ENCODE data around the gene ANGPTL8.

ANGPTL8 gene

DNA sequence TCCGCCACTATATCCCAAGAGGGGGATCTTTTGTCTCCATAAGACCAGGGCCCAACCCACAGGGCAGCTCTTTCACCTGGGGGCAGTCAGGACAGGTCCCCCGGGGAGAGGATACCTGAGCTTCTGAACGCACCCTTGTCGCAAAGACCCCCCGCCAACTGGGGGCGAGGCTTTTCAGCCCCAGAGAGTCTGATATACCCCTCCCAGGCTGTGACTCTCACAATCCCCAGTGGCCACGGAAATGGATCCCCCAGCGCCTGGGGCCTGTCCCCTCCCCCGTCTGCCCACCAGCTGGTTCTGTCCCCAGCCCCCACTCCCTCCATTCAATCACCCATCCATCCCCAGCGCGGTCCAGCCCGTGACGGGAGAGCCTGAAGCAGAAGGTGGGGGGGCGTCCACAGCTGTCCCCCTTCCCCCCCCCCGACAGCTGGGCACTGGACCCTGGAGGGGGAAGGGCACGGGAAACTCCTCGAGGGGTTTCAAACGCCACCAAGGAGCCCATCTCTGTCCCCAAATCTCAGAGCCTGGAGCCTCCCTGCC lies 22.1 kb downstream of the ANGPTL8 start:
- no peak for DNase-seq (ENCODE audit: low read depth, low spot score)

DNA sequence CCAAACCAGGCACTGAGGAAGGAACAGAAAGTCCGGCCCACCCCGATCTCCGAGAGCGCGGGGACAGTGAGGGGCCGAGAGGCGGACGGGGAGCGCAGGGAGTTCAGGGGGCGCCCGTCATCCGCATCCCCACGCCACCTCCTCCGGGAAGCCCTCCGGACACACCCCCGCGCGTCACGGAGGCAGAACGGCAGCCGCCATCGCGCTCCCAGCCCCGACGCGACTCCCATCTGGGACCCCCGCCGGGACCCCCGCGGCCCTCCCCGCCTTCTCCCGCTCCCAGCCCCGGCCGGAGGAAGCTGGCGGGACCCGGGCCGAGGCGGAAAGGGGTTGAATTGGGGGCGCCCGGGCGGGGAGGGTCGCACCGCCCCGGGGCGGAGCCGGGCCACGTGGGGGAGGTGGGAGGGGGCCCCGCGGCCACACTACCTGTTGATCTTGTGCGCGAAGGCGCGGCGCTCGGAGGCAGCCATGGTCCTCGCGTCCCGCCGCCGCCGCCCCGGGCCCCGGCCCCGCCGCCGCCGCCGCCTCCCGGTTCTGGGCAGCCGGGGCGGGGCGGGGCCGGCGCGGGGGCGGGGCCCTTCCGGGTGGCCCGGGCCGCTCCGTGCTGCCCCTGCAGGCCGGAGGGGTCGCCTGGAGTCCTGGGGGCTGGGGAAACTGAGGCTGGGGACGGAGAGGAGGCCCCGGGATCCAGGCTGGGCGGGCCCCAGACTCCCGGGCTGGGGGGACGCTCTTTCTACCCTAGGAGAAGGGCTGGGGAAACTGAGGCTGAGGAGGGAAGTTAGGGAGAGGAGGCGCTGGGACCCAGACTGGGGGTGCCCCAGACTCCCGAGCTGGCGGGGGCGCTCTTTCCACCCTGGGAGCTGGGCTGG lies 22.8 kb downstream of the ANGPTL8 start, which contains the start of gene DOCK6:
TSS of gene DOCK6 (minus strand) at position 554 of the 869 bp plus-strand sequence. CDS start at position 470, 84 bp downstream.
- DNase-seq (ENCODE audit: low read depth, low spot score): peak; percentile 42

DNA sequence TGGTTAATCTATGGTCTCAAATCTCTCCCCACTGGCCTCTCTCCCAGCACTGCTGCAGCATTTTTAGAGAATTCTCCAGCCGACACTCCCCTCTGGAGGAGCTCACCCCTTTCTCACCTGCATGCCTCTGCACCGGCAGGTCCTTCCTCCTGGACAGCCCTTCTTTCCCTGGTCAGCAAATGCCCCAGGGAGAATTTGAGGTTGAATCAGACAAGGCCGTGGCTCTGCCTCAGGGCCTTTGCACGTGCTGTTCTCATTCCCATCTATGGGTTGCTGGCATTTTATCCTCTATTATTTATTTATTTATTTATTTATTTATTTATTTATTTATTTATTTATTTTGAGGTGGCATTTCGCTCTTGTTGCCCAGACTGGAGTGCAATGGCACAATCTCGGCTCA lies 24.3 kb downstream of the ANGPTL8 start:
- no peak for DNase-seq (ENCODE audit: low read depth, low spot score)

DNA sequence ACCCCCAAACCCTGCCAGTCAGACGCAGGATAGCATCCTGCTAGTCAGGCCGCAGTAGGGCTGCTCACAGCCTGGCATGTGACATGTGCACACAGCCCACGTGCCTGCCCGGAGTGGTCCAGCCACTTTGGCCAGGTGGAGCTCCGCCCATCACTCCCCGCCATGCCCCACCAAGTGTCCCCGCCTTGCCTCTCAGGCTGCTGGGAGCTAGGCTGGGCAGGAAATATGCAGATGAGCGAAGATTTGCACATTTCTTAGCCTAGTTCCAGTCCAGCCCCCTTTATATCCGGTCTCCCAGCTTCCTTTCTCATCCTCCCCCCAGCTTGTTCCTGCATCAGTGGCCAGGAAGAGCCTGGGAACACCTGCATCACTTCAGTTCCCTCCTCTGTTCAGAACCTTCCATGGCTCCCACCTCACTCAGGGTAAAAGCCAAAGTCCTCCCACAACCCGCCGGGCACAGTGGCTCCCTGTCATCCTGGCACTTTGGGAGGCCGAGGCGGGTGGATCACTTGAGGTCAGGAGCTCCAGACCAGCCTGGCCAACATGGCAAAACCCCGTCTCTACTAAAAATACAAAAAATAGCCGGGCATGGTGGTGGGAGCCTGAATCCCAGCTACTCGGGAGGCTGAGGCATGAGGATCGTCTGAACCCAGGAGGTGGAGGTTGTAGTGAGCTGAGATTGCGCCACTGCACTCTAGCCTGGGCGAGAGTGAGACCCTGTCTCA lies 25.2 kb downstream of the ANGPTL8 start:
- DNase-seq (ENCODE audit: low read depth, low spot score): no peak

DNA sequence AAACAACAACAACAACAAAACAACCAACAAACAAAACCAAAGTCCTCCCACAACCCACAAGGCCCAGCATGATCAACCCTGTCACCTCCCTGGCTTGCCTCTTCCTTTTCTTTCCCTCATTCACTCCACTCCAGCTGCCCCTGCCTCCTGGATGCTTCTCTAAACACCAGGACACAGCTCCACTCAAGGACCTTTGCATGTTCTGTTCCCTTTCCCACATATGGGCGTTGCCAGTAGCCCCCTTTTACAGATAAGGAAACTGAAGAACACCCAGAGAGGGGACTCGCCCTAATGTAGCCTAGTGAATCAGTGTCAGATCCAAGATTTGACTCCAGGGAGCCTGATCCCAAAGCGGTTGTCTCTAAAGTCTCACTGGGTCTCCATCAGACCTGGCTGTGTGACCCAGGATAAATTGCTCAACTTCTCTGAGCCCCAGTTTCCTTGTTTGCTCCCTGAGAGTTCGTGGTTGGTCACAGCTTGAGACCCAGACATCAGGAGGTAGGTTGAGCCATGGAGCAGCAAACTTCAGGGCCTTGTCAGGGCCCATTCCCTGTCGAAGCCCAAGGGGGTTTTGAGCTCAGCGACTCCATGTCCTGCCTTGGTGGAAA lies 25.9 kb downstream of the ANGPTL8 start:
- DNase-seq (ENCODE audit: low read depth, low spot score): no peak

DNA sequence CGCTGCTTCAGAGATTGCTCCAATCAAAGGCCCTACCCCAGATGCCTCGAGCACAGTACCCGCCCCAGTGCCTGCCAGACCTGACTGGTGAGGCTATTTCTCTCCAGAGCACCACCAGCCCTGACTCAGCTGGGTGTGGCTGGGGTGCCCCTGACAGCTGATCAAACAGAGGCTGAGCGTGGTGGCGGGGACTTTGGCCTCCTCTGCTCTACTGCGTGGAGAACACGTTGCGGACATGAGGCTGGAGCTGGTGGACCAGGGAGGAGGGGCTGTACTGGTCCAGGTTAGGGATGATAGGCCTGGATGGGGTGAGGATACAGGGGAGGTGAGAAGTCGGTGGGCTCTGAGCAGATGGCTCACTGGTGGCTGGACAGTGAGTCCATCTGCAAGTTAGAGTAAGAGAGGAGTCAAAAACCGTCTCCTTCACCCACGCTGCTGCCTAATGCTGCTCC lies 26.4 kb downstream of the ANGPTL8 start:
- no peak for DNase-seq (ENCODE audit: low read depth, low spot score)

DNA sequence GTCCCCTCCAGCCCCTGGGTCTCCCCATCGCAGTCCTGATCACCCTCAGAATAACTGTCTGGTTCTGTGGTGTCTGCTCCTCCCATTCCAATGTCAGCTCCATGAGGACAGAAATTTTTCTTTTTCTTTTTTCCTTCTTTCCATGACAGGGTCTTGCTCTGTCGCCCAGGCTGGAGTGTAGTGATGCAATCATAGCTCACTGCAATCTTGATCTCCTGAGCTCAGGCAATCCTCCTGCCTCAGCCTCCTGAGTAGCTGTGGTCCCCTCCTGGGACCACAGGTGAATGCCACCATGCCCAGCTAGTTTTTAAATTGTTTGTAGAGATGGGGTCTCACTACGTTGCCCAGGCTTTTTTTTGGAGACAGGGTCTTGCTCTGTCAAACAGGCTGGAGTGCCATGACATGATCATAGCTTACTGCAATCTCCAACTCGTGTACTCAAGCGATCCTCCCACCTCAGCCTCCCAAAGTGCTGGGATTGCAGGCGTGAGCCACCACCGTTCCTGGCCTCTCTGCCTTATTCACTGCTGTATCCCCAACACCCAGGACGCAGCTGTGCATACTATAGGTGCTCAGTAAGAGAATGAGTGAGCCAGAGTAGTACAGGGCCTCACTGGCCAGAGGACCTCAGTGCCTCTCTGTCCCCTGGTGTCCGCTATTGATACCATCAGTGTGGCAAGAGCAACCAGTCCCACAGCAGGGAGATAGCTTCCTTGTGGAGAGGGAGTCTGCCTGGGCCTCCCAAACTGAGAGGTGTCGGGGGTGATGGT lies 28.1 kb downstream of the ANGPTL8 start:
- no peak for DNase-seq (ENCODE audit: low read depth, low spot score)

DNA sequence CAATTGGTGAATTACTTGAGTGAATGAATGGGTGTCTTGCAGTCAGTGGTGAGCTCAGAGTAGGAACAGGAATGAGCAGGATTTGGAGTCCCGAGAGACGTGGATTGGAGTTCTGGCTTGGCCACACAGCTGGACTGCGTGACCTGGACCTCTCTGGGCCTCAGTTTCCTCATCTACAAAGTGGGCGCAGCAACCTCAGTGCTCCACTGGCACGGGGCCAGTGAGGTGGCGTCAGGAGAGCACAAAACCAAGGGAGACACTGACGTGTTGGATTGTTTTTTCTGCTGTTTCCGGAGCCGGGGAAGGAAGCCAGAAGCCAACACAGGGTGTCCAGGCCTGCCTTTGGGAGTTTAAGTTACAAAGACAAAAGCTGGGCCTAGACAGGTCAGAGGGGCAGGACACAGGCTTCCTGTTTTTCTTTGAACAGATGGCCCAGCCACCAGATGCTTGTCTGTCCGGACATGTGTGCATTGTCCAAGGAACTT lies 29.4 kb downstream of the ANGPTL8 start:
- DNase-seq (ENCODE audit: low read depth, low spot score): peak; percentile 59

DNA sequence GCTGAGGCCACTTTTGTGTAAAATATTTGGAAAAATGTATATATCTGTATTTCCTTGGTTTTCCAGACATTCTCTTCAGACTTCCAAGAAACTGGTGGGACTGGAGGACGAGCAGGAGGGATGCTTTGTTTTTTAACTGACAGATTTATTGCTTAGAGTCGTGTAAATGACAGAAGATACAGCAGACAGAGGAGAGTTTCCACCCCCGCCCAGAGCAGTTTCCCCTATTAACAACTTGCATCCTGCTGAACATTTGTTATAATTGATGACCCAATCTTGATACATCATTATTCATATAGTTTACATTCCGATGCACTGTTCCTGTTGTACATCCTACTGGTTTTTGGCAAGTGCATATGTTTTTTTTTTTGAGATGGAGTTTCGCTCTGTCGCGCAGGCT lies 30.0 kb downstream of the ANGPTL8 start:
- DNase-seq (ENCODE audit: low read depth, low spot score): no peak

DNA sequence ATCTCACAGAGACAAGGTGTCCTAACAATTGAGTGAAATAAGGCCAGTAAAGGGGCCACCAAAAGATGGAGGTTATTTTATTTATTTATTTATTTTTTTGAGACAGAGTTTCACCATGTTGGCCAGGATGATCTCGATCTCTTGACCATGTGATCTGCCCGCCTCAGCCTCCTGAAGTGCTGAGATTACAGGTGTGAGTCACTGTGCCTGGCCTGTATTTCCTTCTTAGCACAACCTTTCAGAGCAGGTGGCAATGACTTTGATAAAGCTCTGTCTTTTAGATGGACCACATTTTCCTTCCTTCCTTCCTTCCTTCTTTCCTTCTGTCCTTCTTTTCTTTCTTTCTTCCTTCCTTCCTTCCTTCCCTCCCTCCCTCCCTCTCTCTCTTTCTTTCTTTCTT lies 33.9 kb downstream of the ANGPTL8 start:
- no peak for DNase-seq (ENCODE audit: low read depth, low spot score)

DNA sequence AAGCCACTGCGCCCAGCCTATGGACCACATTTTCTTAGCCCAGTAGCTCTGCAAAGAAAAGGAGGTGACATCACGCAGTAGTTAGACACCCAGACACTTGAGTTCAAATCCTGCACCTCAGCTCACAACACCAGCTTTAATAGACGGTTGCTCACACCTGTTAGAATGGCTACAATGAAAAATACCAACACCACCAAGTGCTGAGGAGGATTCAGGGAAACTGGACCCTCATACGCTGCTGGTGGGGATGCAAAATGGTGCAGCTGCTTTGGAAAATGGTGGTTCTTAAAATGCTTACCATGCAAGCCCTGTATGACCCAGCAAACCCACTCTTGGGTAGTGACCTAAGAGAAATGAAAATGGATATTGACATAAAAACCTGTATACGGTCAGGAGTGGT lies 34.6 kb downstream of the ANGPTL8 start:
- DNase-seq (ENCODE audit: low read depth, low spot score): no peak

DNA sequence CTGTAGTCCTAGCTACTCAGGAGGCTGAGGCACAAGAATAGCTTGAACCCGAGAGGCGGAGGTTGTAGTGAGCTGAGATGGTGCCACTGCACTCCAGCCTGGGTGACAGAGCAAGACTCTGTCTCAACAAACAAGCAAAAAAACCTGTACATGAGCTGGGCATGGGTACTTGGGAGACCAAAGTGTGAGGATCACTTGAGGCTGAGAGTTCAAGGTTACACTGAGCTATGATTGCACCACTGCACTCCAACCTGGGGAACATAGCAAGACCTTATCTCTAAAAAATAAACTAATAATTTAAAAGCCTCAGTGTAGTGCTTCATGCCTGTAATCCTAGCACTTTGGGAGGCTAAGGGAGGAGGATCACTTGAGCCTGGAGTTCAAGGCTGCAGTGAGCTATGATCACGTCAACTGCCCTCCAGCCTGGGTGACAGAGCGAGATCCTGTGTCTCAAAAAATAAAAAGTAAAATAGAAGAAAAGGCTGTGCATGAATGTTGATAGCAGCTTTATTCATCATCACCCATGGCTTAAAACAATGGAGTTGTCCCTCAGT lies 35.2 kb downstream of the ANGPTL8 start:
- DNase-seq (ENCODE audit: low read depth, low spot score): no peak

DNA sequence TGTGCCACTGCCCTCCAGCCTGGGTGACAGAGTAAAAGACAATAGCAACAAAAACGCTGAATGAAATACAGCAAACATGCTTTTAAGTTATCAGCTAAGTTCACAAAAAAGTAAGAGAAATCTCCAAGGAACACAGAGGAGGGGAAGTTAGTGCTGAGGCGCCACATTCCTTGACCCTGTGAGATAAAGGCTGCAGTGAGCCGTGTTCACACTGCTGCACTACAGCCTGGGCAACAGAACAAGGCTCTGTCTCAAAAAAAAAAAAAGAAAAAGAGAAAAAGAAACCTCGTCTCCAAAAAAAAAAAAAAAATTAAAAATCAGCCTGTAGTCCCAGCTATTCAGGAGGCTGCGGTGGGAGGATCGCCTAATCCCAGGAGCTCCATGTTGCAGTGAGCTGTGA lies 39.3 kb downstream of the ANGPTL8 start:
- DNase-seq (ENCODE audit: low read depth, low spot score): no peak

DNA sequence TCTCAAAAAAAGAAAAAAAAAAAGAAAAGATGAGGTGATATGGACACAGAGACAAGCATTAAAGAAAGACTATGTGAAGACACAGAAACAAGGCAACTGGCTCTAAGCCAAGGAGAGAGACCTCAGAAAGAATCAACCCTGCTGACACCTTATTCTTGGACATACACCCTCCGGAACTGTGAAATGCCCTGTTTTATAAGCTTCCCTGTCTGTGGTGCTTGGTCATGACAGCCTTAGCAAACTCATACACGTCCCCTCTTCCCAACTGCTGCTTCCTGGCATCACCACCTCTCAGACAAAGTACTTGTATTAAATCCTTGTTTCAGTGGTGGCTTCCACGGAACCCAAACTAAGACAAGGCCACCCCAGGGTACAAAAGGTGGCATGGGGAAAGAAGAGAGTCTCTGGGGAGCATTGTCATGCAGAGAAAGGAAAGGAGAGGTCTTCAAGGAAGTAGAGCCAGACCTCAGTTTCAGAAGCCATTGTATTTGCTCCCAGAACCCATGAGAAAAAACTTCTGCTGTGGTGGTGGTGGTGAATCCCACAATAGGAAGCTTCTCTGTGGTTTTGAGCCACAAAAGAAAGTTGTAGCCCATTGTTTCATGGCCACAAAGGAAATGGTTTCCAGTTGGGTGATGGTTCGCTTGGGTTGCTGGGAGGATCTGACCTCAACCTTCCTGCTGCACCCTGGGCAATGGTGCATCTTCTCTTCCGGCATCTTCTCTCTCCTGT lies 40.3 kb downstream of the ANGPTL8 start:
- DNase-seq (ENCODE audit: low read depth, low spot score): no peak

DNA sequence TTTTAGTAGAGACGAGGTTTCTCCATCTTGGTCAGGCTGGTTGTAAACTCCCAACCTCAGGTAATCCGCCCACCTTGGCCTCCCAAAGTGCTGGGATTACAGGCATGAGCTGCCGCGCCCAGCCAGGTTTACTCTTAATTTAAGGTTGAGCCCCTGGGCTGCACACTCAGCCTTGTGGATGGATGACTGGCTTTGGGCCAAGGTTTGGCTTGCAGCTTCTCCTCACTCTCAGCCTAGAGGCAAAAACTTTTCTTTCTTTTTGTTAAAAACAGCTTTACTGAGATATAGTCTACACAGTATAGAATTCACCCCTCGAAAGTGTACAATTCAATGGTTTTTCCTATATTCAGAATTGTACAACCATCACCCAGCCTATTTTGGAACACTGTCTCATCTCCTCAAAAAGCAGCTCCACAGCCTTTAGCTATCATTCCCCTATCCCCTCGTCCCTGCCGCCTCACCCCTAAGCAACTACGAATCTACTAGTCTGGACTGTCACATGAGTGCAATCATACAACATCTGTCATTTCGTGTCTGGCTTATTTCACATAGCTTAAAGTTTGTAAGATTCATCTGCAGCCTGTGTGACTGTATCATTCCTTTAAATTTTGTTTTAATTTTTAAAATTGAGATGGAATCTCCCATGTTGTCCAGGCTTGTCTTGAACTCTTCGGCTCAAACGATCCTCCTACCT lies 42.1 kb downstream of the ANGPTL8 start:
- DNase-seq (ENCODE audit: low read depth, low spot score): no peak

DNA sequence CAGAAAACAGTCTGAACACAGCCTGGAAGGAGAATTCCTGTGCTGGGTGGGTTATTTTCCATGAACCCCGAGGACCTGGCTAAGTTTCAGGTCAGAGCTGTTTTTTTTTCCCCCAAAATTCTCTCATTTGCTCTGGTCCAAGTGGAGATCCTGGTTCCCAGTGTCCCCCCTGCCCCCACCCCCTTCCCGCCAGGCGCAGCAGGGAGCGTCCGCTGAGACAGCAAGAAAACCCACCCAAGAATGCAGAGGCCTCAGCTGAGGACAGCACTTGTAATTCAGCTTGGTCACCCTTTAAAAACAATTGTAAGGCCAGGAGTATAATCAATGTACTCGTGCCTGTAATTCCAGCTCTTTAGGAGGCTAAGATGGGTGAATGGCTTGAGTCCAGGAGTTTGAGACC lies 45.1 kb downstream of the ANGPTL8 start:
- DNase-seq (ENCODE audit: low read depth, low spot score): no peak

DNA sequence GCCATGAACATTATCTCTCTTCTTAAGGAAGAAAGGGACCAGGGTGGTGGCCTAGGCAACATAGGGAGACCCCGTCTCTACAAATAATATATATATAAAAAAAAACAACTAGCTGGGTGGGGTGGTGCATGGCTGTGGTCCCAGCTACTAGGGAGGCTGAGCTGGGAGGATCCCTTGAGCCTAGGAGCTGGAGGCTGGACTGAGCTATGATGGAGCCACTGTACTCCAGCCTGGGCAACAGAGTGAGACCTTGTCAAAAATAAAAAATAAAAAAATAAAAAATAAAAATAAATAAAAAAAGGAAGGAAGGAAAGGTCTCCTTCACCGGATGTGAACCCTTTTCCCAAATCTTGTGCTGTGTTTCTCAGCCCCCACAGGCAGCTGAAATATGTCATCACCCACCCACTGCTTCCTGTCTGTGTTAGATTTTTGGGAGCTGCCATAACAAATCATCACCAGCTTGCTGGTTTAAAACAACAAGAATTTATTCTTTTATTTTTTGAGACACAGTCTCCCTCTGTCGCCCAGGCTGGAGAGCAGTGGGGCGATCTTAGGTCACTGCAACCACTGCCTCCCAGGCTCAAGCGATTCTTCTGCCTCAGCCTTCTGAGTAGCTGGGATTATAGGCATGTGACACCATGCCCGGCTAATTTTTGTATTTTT lies 47.0 kb downstream of the ANGPTL8 start:
- DNase-seq (ENCODE audit: low read depth, low spot score): no peak

DNA sequence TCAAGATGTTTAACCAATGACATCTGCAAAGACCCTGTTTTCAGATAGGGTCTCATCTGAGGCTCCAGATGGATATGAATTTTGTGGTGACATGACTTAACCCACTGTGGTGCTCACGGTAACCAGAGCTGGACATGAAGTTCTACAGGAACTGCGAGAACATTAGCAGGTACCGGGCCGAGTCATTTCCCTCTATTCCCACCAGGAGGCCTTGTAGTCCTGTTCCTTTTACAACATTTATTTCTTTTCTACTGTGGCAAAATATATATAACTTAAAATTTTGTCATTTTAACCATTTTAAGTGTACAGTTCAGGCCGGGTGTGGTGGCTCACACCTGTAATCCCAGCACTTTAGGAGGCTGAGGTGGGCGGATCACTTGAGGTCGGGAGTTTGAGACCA lies 48.9 kb downstream of the ANGPTL8 start:
- peak; percentile 44 for DNase-seq (ENCODE audit: low read depth, low spot score)

DNA sequence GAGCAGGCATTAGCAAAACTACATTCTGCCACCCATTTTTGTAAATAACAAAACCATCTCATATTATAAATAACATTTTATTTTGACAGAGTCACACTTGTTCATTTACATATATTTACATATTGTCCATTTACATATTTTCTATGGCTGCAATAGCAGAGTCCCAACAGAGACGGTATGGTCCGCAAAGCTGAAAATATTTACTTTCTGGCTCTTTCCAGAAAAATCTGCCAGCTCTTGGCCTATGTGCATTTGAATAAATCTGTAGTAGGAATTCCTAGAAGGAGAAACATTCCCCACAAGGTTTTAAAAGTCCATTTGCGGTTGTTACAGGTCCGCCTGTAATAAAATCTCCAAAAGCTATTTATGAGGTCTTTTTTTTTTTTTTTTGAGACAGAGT lies 50.8 kb downstream of the ANGPTL8 start:
- no peak for DNase-seq (ENCODE audit: low read depth, low spot score)
